HCT116 (cell line): Measurements from ENCODE around the gene SLC6A6. TPM values are rescaled to one million over a fixed set of nuclear protein-coding genes. Genes with fewer than 3 reads are reported as not detected.

ENCODE experiments used
- ATAC-seq: fragments of 200-7000 bp; cut with Tn5 transposase; 2 replicates; pipeline ENCODE4 v1.9.1; 2020; ENCODE audit warnings: mild to moderate bottlenecking, moderate library complexity
- BruUV-seq: library from RNA; stranded (reverse); fragments of 400-500 nt; replicated peaks from 2 replicates; lab custom pipeline; 2021; lab: Mats Ljungman, UMichigan
- CTCF ChIA-PET: fragments of 300-600 bp; sonication (Branson Sonifier 250); formaldehyde crosslinking; loops from one replicate; lab custom pipeline; 2021; ENCODE audit warnings: antibody characterized with exemption; lab: Charles Lee
- POLR2A ChIA-PET: fragments of 300-600, 350-600 bp; sonication (Branson Sonifier 250); formaldehyde crosslinking; loops from one replicate; lab custom pipeline; 2021; ENCODE audit warnings: antibody characterized with exemption; lab: Charles Lee
- RAD21 ChIA-PET, 2 experiments: fragments of 300-600 bp; sonication (Branson Sonifier 250); formaldehyde crosslinking; loops; one replicate each; lab custom pipeline; 2023; ENCODE audit warnings: low total read pairs in 2 of 2; ENCODE audit not compliant: uncharacterized antibody in 2 of 2, unreplicated experiment in 2 of 2, low non-redundant PET in 1 of 2; lab: Charles Lee
- DNase-seq: peaks from one replicate; pipeline ENCODE4 v3.0.0-alpha.2; 2010; ENCODE audit warnings: low read depth, low spot score
- H2AFZ ChIP-seq: fragments of 200-600 bp; shearing (Covaris generic), sonication (generic); 2 replicates; pipeline ENCODE4 v1.6.1; 2017; ENCODE audit warnings: low read depth, mixed run types, mixed read lengths, antibody characterized with exemption, low read length; ENCODE audit not compliant: poor library complexity, severe bottlenecking
- H3K27ac ChIP-seq: 2 replicates; pipeline ENCODE4 v1.5.1; 2012; ENCODE audit warnings: low read depth, low read length
- H3K27me3 ChIP-seq: fragments of 200-600 bp; sonication (generic); 2 replicates; pipeline ENCODE4 v1.6.1; 2016; ENCODE audit warnings: mixed run types, low read length, mixed read lengths; ENCODE audit not compliant: insufficient read depth
- H3K36me3 ChIP-seq, 2 experiments: fragments of 200-500 bp in 1 of 2; fragments of 200-600 bp in 1 of 2; sonication (Bioruptor generic) in 1 of 2; sonication (generic) in 1 of 2; 2 replicates each; pipeline versions ENCODE4 v1.5.1 to v1.6.1; 2014 to 2016; ENCODE audit warnings: low read length in 2 of 2, inconsistent platforms in 1 of 2, mixed read lengths in 1 of 2, mixed run types in 1 of 2; ENCODE audit not compliant: insufficient read depth in 2 of 2, control insufficient read depth in 1 of 2
- H3K4me1 ChIP-seq, 2 experiments: fragments of 200-600 bp in 1 of 2; sonication (generic) in 1 of 2; 2 replicates each; pipeline versions ENCODE4 v1.5.1 to v1.6.1; 2012 to 2017; ENCODE audit warnings: low read length in 2 of 2, inconsistent platforms in 1 of 2, mild to moderate bottlenecking in 1 of 2, mixed read lengths in 1 of 2, mixed run types in 1 of 2, moderate library complexity in 1 of 2; ENCODE audit not compliant: insufficient read depth in 2 of 2, control insufficient read depth in 1 of 2
- H3K4me2 ChIP-seq: fragments of 200-600 bp; sonication (generic); 2 replicates; pipeline ENCODE4 v1.6.1; 2017; ENCODE audit warnings: mixed run types, low read length, mixed read lengths
- H3K4me3 ChIP-seq, 2 experiments: fragments of 200-600 bp in 1 of 2; sonication (generic) in 1 of 2; replicated peaks in 1 of 2; 2 replicates each; pipeline ENCODE4 v1.5.1; 2011 to 2016; ENCODE audit warnings: low read length in 2 of 2, control low read depth in 1 of 2, low read depth in 1 of 2, mild to moderate bottlenecking in 1 of 2, mixed read lengths in 1 of 2, mixed run types in 1 of 2
- H3K79me2 ChIP-seq: fragments of 200-600 bp; sonication (generic); 2 replicates; pipeline ENCODE4 v1.6.1; 2017; ENCODE audit warnings: mild to moderate bottlenecking, mixed run types, low read length, moderate library complexity, mixed read lengths; ENCODE audit not compliant: insufficient read depth
- H3K9ac ChIP-seq: fragments of 200-600 bp; sonication (generic); 2 replicates; pipeline ENCODE4 v1.6.1; 2016; ENCODE audit warnings: low read length, mixed read lengths
- H3K9me2 ChIP-seq: fragments of 200-600 bp; sonication (generic), shearing (Covaris generic); 2 replicates; pipeline ENCODE4 v1.6.1; 2017; ENCODE audit warnings: mixed run types, mild to moderate bottlenecking, moderate library complexity; ENCODE audit not compliant: insufficient read depth
- H3K9me3 ChIP-seq, 2 experiments: fragments of 200-500 bp in 1 of 2; fragments of 200-600 bp in 1 of 2; sonication (Bioruptor generic) in 1 of 2; sonication (generic) in 1 of 2; 2 replicates each; pipeline ENCODE4 v1.6.1; 2014 to 2017; ENCODE audit warnings: low read length in 2 of 2, mixed read lengths in 2 of 2, inconsistent platforms in 1 of 2, low read depth in 1 of 2, mild to moderate bottlenecking in 1 of 2, mixed run types in 1 of 2, moderate library complexity in 1 of 2; ENCODE audit not compliant: control insufficient read depth in 1 of 2, insufficient read depth in 1 of 2
- H4K20me1 ChIP-seq: fragments of 200-600 bp; sonication (generic), shearing (Covaris generic); 2 replicates; pipeline ENCODE4 v1.6.1; 2017; ENCODE audit warnings: mixed run types, mild to moderate bottlenecking, moderate library complexity; ENCODE audit not compliant: insufficient read depth
- CBX3 ChIP-seq: IDR thresholded peaks from 2 replicates; pipeline ENCODE4 v1.6.1; 2012; ENCODE audit warnings: low read depth
- CEBPB ChIP-seq: IDR thresholded peaks from 2 replicates; pipeline ENCODE4 v1.6.1; 2012; ENCODE audit warnings: low read depth
- EGR1 ChIP-seq: IDR thresholded peaks from 2 replicates; pipeline ENCODE4 v1.6.1; 2012; ENCODE audit warnings: low read depth
- EZH2 ChIP-seq: fragments of 200-600 bp; sonication (generic); IDR thresholded peaks from 2 replicates; pipeline ENCODE4 v1.6.1; 2017; ENCODE audit warnings: antibody characterized with exemption, mixed run types
- FOSL1 ChIP-seq: IDR thresholded peaks from 2 replicates; pipeline ENCODE4 v1.6.1; 2012; ENCODE audit warnings: low read depth
- JUND ChIP-seq: IDR thresholded peaks from 2 replicates; pipeline ENCODE4 v1.6.1; 2012
- POLR2A ChIP-seq: IDR thresholded peaks from 2 replicates; pipeline ENCODE4 v1.7.0; 2011; ENCODE audit warnings: borderline replicate concordance; ENCODE audit not compliant: insufficient read depth, insufficient read length; ENCODE audit errors: extremely low read depth
- POLR2AphosphoS5 ChIP-seq: IDR thresholded peaks from 2 replicates; pipeline ENCODE4 v1.6.1; 2011; ENCODE audit warnings: mild to moderate bottlenecking, low read depth, low read length, moderate library complexity
- RAD21 ChIP-seq: IDR thresholded peaks from 2 replicates; pipeline ENCODE4 v1.6.1; 2012; ENCODE audit warnings: low read depth, mild to moderate bottlenecking
- SIN3A ChIP-seq: IDR thresholded peaks from 2 replicates; pipeline ENCODE4 v1.6.1; 2012; ENCODE audit warnings: low read depth
- SP1 ChIP-seq: IDR thresholded peaks from 2 replicates; pipeline ENCODE4 v1.6.1; 2012; ENCODE audit warnings: low read depth
- SRF ChIP-seq: IDR thresholded peaks from 2 replicates; pipeline ENCODE4 v1.6.1; 2012; ENCODE audit warnings: low read depth
- TCF7L2 ChIP-seq: IDR thresholded peaks from 2 replicates; pipeline ENCODE4 v1.7.0; 2011; ENCODE audit warnings: borderline replicate concordance, inconsistent platforms; ENCODE audit not compliant: insufficient read depth, insufficient read length; ENCODE audit errors: extremely low read depth
- YY1 ChIP-seq: IDR thresholded peaks from 2 replicates; pipeline ENCODE4 v1.6.1; 2011; ENCODE audit warnings: low read length, low read depth, moderate library complexity, mild to moderate bottlenecking; ENCODE audit not compliant: insufficient replicate concordance; ENCODE audit errors: extremely low read depth
- ZFX ChIP-seq: fragments of 450-650 bp; IDR thresholded peaks from 2 replicates; pipeline ENCODE4 v1.6.1; 2017
- intact Hi-C: fragments of 100-400 bp; cut with micrococcal nuclease; formaldehyde crosslinking; loops from 2 replicates; pipeline ENCODE4 v1.10.0; 2022
- total RNA-seq: library from RNA; stranded (reverse); gene quantifications from one replicate; pipeline ENCODE4 v1.2.1, GENCODE V29; 2021; ENCODE audit not compliant: unreplicated experiment
- TF ChIP-seq, protein P1 (sequence below): IDR thresholded peaks from 2 replicates; pipeline ENCODE4 v1.6.1; 2012; ENCODE audit warnings: low read depth
- TF ChIP-seq, protein P2 (sequence below): IDR thresholded peaks from 2 replicates; pipeline ENCODE4 v1.6.1; 2011; ENCODE audit warnings: mild to moderate bottlenecking, low read length, moderate library complexity; ENCODE audit not compliant: insufficient replicate concordance; ENCODE audit errors: extremely low read depth
- TF ChIP-seq, protein P3 (sequence below): IDR thresholded peaks from 2 replicates; pipeline ENCODE4 v1.6.1; 2012
- TF ChIP-seq, protein P4 (sequence below): IDR thresholded peaks from 2 replicates; pipeline ENCODE4 v1.6.1; 2012

The SLC6A6 gene
- total RNA-seq, 1 experiment from 2014 or later = 36.3 TPM

DNA sequence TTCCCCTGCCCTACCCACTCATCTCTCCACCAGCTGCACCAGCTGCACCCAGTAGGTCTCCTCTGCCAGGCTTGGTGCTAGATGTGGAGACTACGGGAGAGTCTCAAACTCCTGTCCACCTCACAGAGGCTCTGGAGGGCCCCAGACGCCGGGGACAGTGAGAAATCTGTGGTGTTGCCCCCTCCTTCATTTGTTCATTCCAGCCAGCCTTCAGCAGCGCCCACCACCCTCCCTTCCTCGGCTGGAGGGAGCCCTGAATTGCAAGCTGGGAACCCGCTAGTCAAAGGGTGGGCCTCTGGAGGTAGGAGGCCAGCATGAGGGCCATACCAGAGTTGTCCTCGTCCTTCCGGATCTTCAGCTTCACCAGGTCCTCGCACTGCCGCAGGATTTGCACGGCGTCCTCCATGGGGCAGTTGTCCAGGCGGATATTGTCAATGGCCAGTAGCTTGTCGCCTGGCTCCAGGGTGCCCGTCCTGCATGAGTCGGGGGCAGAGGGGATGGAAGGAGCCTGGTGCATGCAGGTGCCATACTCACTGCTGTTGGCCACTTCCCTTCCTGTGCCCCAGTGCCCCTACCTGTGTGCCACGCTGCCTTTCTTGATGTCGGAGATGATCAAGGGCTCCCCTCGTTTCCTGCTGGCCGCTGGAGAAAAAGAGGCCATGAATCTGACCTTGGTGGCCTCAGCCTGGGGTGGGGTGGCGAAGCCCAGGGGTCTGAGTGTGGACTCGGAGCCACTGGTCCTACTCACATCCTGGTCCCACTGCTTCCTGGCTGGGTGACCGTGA, 108.6 kb downstream of the SLC6A6 start:
- Histone ChIP-seq H3K4me3 (no peak overlapping the region), H3K9me2 (no peaks in the 10 kb centered on the region), H3K4me1 (peaks cover 0 to 4% of the 10 kb centered on the region in 2 experiments; a peak in 1 of 4 replicates), H3K4me2 (no peak overlapping the region), H3K9me3 (no peaks in the 10 kb centered on the region), H3K79me2 (no peaks in the 10 kb centered on the region), H2AFZ (no peak overlapping the region), H3K27me3 (no peaks in the 10 kb centered on the region), H3K27ac (no peak overlapping the region), H3K36me3 (no peaks in the 10 kb centered on the region), H4K20me1 (no peaks in the 10 kb centered on the region), H3K9ac (no peak overlapping the region)
- ATAC-seq = no peak
- intact Hi-C loops = no loop called here
- RAD21 ChIA-PET = no interaction called here
- DNase-seq = no peak
- CTCF ChIA-PET = no interaction called here
- POLR2A ChIA-PET = no interaction called here
- TF ChIP-seq TCF7L2 (no peak), SRF (no peak), JUND (no peak), POLR2AphosphoS5 (no peak), CBX3 (no peak), EZH2 (no peak), SIN3A (no peak), POLR2A (no peak), EGR1 (no peak), ZFX (no peak), YY1 (no peak), RAD21 (no peak), FOSL1 (no peak), SP1 (no peak), CEBPB (no peak)
- TF ChIP-seq, protein P1, sequence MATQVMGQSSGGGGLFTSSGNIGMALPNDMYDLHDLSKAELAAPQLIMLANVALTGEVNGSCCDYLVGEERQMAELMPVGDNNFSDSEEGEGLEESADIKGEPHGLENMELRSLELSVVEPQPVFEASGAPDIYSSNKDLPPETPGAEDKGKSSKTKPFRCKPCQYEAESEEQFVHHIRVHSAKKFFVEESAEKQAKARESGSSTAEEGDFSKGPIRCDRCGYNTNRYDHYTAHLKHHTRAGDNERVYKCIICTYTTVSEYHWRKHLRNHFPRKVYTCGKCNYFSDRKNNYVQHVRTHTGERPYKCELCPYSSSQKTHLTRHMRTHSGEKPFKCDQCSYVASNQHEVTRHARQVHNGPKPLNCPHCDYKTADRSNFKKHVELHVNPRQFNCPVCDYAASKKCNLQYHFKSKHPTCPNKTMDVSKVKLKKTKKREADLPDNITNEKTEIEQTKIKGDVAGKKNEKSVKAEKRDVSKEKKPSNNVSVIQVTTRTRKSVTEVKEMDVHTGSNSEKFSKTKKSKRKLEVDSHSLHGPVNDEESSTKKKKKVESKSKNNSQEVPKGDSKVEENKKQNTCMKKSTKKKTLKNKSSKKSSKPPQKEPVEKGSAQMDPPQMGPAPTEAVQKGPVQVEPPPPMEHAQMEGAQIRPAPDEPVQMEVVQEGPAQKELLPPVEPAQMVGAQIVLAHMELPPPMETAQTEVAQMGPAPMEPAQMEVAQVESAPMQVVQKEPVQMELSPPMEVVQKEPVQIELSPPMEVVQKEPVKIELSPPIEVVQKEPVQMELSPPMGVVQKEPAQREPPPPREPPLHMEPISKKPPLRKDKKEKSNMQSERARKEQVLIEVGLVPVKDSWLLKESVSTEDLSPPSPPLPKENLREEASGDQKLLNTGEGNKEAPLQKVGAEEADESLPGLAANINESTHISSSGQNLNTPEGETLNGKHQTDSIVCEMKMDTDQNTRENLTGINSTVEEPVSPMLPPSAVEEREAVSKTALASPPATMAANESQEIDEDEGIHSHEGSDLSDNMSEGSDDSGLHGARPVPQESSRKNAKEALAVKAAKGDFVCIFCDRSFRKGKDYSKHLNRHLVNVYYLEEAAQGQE = no peak
- TF ChIP-seq, protein P2, sequence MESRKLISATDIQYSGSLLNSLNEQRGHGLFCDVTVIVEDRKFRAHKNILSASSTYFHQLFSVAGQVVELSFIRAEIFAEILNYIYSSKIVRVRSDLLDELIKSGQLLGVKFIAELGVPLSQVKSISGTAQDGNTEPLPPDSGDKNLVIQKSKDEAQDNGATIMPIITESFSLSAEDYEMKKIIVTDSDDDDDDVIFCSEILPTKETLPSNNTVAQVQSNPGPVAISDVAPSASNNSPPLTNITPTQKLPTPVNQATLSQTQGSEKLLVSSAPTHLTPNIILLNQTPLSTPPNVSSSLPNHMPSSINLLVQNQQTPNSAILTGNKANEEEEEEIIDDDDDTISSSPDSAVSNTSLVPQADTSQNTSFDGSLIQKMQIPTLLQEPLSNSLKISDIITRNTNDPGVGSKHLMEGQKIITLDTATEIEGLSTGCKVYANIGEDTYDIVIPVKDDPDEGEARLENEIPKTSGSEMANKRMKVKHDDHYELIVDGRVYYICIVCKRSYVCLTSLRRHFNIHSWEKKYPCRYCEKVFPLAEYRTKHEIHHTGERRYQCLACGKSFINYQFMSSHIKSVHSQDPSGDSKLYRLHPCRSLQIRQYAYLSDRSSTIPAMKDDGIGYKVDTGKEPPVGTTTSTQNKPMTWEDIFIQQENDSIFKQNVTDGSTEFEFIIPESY = no peak
- TF ChIP-seq, protein P3, sequence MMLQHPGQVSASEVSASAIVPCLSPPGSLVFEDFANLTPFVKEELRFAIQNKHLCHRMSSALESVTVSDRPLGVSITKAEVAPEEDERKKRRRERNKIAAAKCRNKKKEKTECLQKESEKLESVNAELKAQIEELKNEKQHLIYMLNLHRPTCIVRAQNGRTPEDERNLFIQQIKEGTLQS = no peak
- TF ChIP-seq, protein P4, sequence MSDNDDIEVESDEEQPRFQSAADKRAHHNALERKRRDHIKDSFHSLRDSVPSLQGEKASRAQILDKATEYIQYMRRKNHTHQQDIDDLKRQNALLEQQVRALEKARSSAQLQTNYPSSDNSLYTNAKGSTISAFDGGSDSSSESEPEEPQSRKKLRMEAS = no peak
- BruUV-seq = no TSS peak
